K562 (cell line): ENCODE measurements around the gene MCU. TPM values are rescaled to one million over a fixed set of nuclear protein-coding genes. Genes with fewer than 3 reads are reported as not detected.

Experiments
- ATAC-seq: fragments of 200-7000 bp; cut with Tn5 transposase; 3 replicates; pipeline ENCODE4 v1.9.1; 2020; ENCODE audit warnings: moderate library complexity
- BruUV-seq: library from RNA; stranded (reverse); fragments of 400-500 nt; replicated peaks from 2 replicates; lab custom pipeline; 2021; lab: Mats Ljungman, UMichigan
- CTCF ChIA-PET: fragments of 300-600 bp; formaldehyde crosslinking; extraction: SDS; loops from one replicate; lab custom pipeline; 2021; ENCODE audit warnings: low intra/inter-chr PET ratio; lab: Yijun Ruan, JAX
- POLR2A ChIA-PET: fragments of 300-600, 350-650 bp; sonication (Branson Sonifier 250); formaldehyde crosslinking; extraction: SDS; loops from one replicate; lab custom pipeline; 2021; ENCODE audit warnings: antibody characterized with exemption, inconsistent platforms; lab: Yijun Ruan, JAX
- DNase-seq, 4 experiments: peaks; one replicate each; pipeline versions ENCODE4 v3.0.0 to v3.0.0-alpha.2; 2011 to 2018; ENCODE audit warnings: low spot score in 3 of 4, mixed read lengths in 3 of 4; ENCODE audit errors: extremely low read depth in 1 of 4
- FAIRE-seq: peaks from 2 replicates; lab custom pipeline; 2011; peaks lifted over from hg19 to GRCh38; lab: Jason Lieb, UNC
- H2AFZ ChIP-seq: 2 replicates; pipeline ENCODE4 v1.6.0; 2011; ENCODE audit warnings: low read depth, low read length, control low read depth, inconsistent platforms
- H3K27ac ChIP-seq: fragments of 200-600 bp; 3 replicates; pipeline ENCODE4 v1.8.0; 2011; ENCODE audit warnings: low read depth, mild to moderate bottlenecking, control low read depth, inconsistent platforms, low read length, moderate library complexity, mixed read lengths; ENCODE audit errors: extremely low read depth
- H3K27me3 ChIP-seq, 2 experiments: fragments of 300-600 bp in 1 of 2; 2 replicates in 1 of 2; 3 replicates in 1 of 2; pipeline versions ENCODE4 v1.6.0 to v1.8.0; 2011; ENCODE audit warnings: inconsistent platforms in 2 of 2, low read length in 2 of 2, mild to moderate bottlenecking in 1 of 2, mixed read lengths in 1 of 2, moderate library complexity in 1 of 2; ENCODE audit not compliant: control insufficient read depth in 2 of 2, insufficient read depth in 2 of 2
- H3K36me3 ChIP-seq: fragments of 300-600 bp; 3 replicates; pipeline ENCODE4 v1.8.0; 2011; ENCODE audit warnings: mild to moderate bottlenecking, low read length, inconsistent platforms; ENCODE audit not compliant: control insufficient read depth, insufficient read depth
- H3K4me1 ChIP-seq, 2 experiments: fragments of 200-600 bp in 1 of 2; replicated peaks in 1 of 2; 2 replicates in 1 of 2; 3 replicates in 1 of 2; pipeline versions ENCODE4 v1.5.1 to v1.8.0; 2011; ENCODE audit warnings: inconsistent platforms in 2 of 2, low read length in 2 of 2, mild to moderate bottlenecking in 1 of 2, mixed read lengths in 1 of 2, moderate library complexity in 1 of 2; ENCODE audit not compliant: control insufficient read depth in 2 of 2, insufficient read depth in 2 of 2
- H3K4me2 ChIP-seq: 2 replicates; pipeline ENCODE4 v1.6.1; 2011; ENCODE audit warnings: low read length, control low read depth, inconsistent platforms, mixed read lengths; ENCODE audit not compliant: insufficient read depth
- H3K4me3 ChIP-seq: fragments of 200-600 bp; sonication (generic), shearing (Covaris generic); 2 replicates; pipeline ENCODE4 v1.5.1; 2016; ENCODE audit warnings: control low read depth, inconsistent platforms
- H3K79me2 ChIP-seq: fragments of 200-600 bp; 3 replicates; pipeline ENCODE4 v1.8.0; 2011; ENCODE audit warnings: low read length, inconsistent platforms; ENCODE audit not compliant: control insufficient read depth, insufficient read depth
- H3K9ac ChIP-seq, 2 experiments: 2 replicates each; pipeline versions ENCODE4 v1.6.0 to v1.6.1; 2011; ENCODE audit warnings: low read depth in 2 of 2, low read length in 2 of 2, control low read depth in 1 of 2, inconsistent platforms in 1 of 2, mild to moderate bottlenecking in 1 of 2, mixed read lengths in 1 of 2; ENCODE audit not compliant: insufficient read depth in 1 of 2
- H3K9me1 ChIP-seq: one replicate; pipeline ENCODE4 v1.6.0; 2011; ENCODE audit warnings: inconsistent platforms, mild to moderate bottlenecking, low read length, moderate library complexity; ENCODE audit not compliant: control insufficient read depth, insufficient read depth
- H3K9me3 ChIP-seq: replicated peaks from 2 replicates; pipeline ENCODE4 v1.5.1; 2011; ENCODE audit warnings: low read depth, low read length, inconsistent platforms; ENCODE audit not compliant: control insufficient read depth, insufficient read depth
- H4K20me1 ChIP-seq: replicated peaks from 2 replicates; pipeline ENCODE4 v1.6.1; 2011; ENCODE audit warnings: low read length, inconsistent platforms, mixed read lengths; ENCODE audit not compliant: control insufficient read depth, insufficient read depth
- CBX3 ChIP-seq, 2 experiments: IDR thresholded peaks; 1 replicate in 1 of 2; 2 replicates in 1 of 2; pipeline ENCODE4 v1.6.1; 2012; ENCODE audit warnings: inconsistent platforms in 2 of 2, low read length in 2 of 2, borderline replicate concordance in 1 of 2, control low read depth in 1 of 2
- FOXK1 ChIP-seq: sonication (generic); formaldehyde crosslinking; IDR thresholded peaks from 2 replicates; pipeline ENCODE4 v1.8.0; 2022; ENCODE audit warnings: missing genetic modification reagents, mild to moderate bottlenecking, borderline replicate concordance
- GTF3C2 ChIP-seq: IDR thresholded peaks from 3 replicates; pipeline ENCODE4 v1.6.1; 2011; ENCODE audit warnings: borderline replicate concordance, mild to moderate bottlenecking, moderate library complexity; ENCODE audit not compliant: insufficient read length; ENCODE audit errors: extremely low read depth
- IFI16 ChIP-seq: fragments of 250-450 bp; sonication (Bioruptor Pico); IDR thresholded peaks from 2 replicates; pipeline ENCODE4 v2.1.2; 2022; ENCODE audit warnings: mild to moderate bottlenecking, inconsistent platforms
- MIER1 ChIP-seq: fragments of 450-650 bp; IDR thresholded peaks from 2 replicates; pipeline ENCODE4 v1.6.1; 2016; ENCODE audit warnings: antibody characterized with exemption, mild to moderate bottlenecking, low read depth
- MTA1 ChIP-seq: fragments of 450-650 bp; IDR thresholded peaks from 2 replicates; pipeline ENCODE4 v1.6.1; 2017; ENCODE audit warnings: borderline replicate concordance
- MYC ChIP-seq, 2 experiments: fragments of 250-450 bp in 1 of 2; sonication (Bioruptor Pico) in 1 of 2; IDR thresholded peaks; 2 replicates each; pipeline versions ENCODE4 v1.5.1 to v1.6.1; 2012 to 2021; ENCODE audit warnings: low read depth in 2 of 2, borderline replicate concordance in 1 of 2, improper control_type of control experiment in 1 of 2, low read length in 1 of 2, mild to moderate bottlenecking in 1 of 2, moderate library complexity in 1 of 2
- RBFOX2 ChIP-seq: fragments of 200-400 bp; formaldehyde crosslinking; IDR thresholded peaks from 2 replicates; pipeline ENCODE4 v1.6.1; 2017; ENCODE audit warnings: low read depth, mild to moderate bottlenecking, low read length, moderate library complexity
- SREBF1 ChIP-seq: fragments of 150-350 bp; IDR thresholded peaks from 2 replicates; pipeline ENCODE4 v1.6.1; 2014; ENCODE audit warnings: antibody characterized with exemption, low read depth, low read length, borderline replicate concordance
- TAF7 ChIP-seq: fragments of 450-650 bp; IDR thresholded peaks from 2 replicates; pipeline ENCODE4 v1.6.1; 2016; ENCODE audit warnings: missing genetic modification characterization, missing compliant biosample characterization
- ZNF146 ChIP-seq: IDR thresholded peaks from one replicate; pipeline ENCODE4 v1.6.1; 2018; ENCODE audit warnings: missing compliant biosample characterization; ENCODE audit not compliant: unreplicated experiment
- ZNF518B ChIP-seq: fragments of 250-450 bp; sonication (Bioruptor Pico); IDR thresholded peaks from 2 replicates; pipeline ENCODE4 v1.5.0; 2021; ENCODE audit warnings: mild to moderate bottlenecking, moderate library complexity
- WGBS: fragments of 100-300 bp; shearing (Covaris generic); methylation state at CpG from one replicate; pipeline ENCODE4 v1.1.6; 2016; ENCODE audit warnings: low coverage, mixed read lengths; ENCODE audit not compliant: insufficient coverage; ENCODE audit errors: missing lambda C conversion rate; 5-methylcytosine and 5-hydroxymethylcytosine counted together
- in situ Hi-C: fragments of 300-500 bp; cut with MboI; formaldehyde crosslinking; loops from 4 replicates; pipeline ENCODE4 v1.15.0; 2018; ENCODE audit warnings: inconsistent platforms, mixed read lengths
- intact Hi-C: fragments of 100-400 bp; cut with micrococcal nuclease; formaldehyde crosslinking; loops from 2 replicates; pipeline ENCODE4 v1.14.2; 2022
- polyA plus RNA-seq, 8 experiments: library from polyadenylated mRNA; depleted of rRNA in 4 of 8; stranded (reverse) in 5 of 8; unstranded in 3 of 8; fragments of >200 nt; fragmentation: Nextera tagmentation in 2 of 8; fragmentation: Illumina TruSeq in 1 of 8; extraction: Ambion mirVana in 2 of 8; extraction: Trizol in 1 of 8; gene quantifications; 2 replicates each; pipeline versions ENCODE4 v1.2.1 to v1.2.3, GENCODE V29; 2011 to 2014; ENCODE audit warnings: inconsistent platforms in 1 of 8, missing spikeins in 1 of 8
- total RNA-seq, 7 experiments: library from RNA; depleted of rRNA in 6 of 7; stranded (reverse); fragments of >200 nt in 6 of 7; fragmentation: Illumina TruSeq in 2 of 7; extraction: Trizol in 2 of 7; gene quantifications; 2 replicates each; pipeline versions ENCODE4 v1.2.1 to v1.2.3, GENCODE V29; 2011 to 2021; ENCODE audit warnings: low replicate concordance in 1 of 7

MCU gene
- total and polyA plus RNA-seq, 9 of the 15 experiments (the other 6 are each of a cell fraction or from before 2014, with no cell fraction given), result 8.2 to 88.8 (median 21.3) TPM

- no peaks in the 10 kb centered on the region; a peak in 1 of 5 replicates for H3K27me3 ChIP-seq
- in situ Hi-C loops, result no loop called here
- no peaks in the 10 kb centered on the region for H3K36me3 ChIP-seq
- H3K79me2 ChIP-seq, result no peaks in the 10 kb centered on the region
- no peaks in the 10 kb centered on the region for H3K9me3 ChIP-seq
- 73% methylated on average over 5 of the region's 5 CpGs for WGBS
- H3K27ac ChIP-seq, result no peak overlapping the region
- H3K9me1 ChIP-seq, result no peaks in the 10 kb centered on the region
- ATAC-seq, result no peak
- CTCF ChIA-PET, result no interaction called here
- H3K4me1 ChIP-seq, result no peaks in the 10 kb centered on the region
- no peak overlapping the region for H3K4me2 ChIP-seq
- no peak for DNase-seq
- POLR2A ChIA-PET, result interaction anchor here (1.3 to 2.9 kb wide), 2 partner anchors 12 to 50 kb away, joined by 3 to 8 read pairs; no protein-coding TSS in a partner anchor
- TF ChIP-seq TAF7 (no peak), ZNF518B (CRISPR knock-in tag) (no peak), MYC (IDR thresholded peaks at IDR 0.05; ENCODE audit: low read depth, low read length) (no peak), MYC (CRISPR knock-in tag; IDR thresholded peaks at IDR 0.05; ENCODE audit: borderline replicate concordance, low read depth) (no peak), IFI16 (CRISPR knock-in tag) (no peak), ZNF146 (CRISPR knock-in tag) (no peak), FOXK1 (CRISPR knock-in tag) (no peak), CBX3 (IDR thresholded peaks at IDR 0.05; ENCODE audit: borderline replicate concordance in 1 of 2, low read length in 2 of 2) (no peak), MTA1 (no peak), GTF3C2 (no peak), RBFOX2 (no peak), MIER1 (no peak), SREBF1 (no peak)
- H4K20me1 ChIP-seq, result no peaks in the 10 kb centered on the region; the same call in 1 of the 2 replicates
- no TSS peak for BruUV-seq
- H3K4me3 ChIP-seq, result no peak overlapping the region
- no peak overlapping the region for H3K9ac ChIP-seq
- no peak overlapping the region for H2AFZ ChIP-seq
- no peak for FAIRE-seq
- intact Hi-C loops, result no loop called here
Measured at GRCh38 chr10:72782649-72783330, 90.8 kb downstream of the MCU start.
